Fibroblast of mammary gland (primary cell): ENCODE data around the gene RPL37A.
"Not testable (repeated sequence)": the region's sequence is repeated elsewhere in the genome, so short reads cannot be mapped to it uniquely, and the experiment has no call there.

ENCODE experiments used
- DNase-seq: peaks from one replicate; pipeline ENCODE4 v3.0.0-alpha.2; 2010; ENCODE audit warnings: low read depth
- H3K4me3 ChIP-seq: 2 replicates; pipeline ENCODE4 v1.5.1; 2011; ENCODE audit warnings: low read depth, mild to moderate bottlenecking, low read length, moderate library complexity; ENCODE audit not compliant: control insufficient read depth
- TF ChIP-seq, protein P1 (sequence below): conservative IDR thresholded peaks from 2 replicates; pipeline ENCODE4 v1.5.1; 2011; ENCODE audit warnings: low read depth, low read length, inconsistent platforms; ENCODE audit not compliant: control insufficient read depth, insufficient read depth

The RPL37A gene

DNA sequence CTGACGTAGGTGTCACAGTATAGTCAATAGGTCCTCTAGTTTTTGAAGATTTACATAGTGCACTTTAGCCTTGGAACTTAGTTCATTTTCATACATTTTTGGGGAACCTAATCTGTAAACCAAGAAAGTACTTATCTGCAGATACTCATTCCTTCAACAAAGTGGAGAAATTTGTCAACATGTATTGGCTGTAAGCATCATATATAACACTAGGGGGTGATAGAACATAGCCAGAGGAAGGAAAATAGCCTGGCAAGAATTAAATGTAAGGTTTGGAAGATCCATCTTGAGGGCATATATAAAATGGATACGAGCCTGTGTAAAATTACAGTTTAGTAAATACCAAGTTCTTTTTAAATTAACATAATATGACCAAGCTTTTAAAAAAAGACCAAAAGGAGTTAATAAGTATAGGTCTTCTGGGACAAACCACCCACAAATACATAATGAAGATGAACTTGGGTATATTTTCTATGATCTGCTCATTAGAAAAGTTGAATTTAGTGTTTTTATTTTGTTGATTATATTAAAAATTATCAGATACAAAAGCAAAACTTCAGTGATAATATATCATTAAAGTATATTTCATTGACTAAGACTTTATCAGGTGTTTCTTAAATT is 18.2 kb downstream of the RPL37A start:
- TF ChIP-seq, protein P1, sequence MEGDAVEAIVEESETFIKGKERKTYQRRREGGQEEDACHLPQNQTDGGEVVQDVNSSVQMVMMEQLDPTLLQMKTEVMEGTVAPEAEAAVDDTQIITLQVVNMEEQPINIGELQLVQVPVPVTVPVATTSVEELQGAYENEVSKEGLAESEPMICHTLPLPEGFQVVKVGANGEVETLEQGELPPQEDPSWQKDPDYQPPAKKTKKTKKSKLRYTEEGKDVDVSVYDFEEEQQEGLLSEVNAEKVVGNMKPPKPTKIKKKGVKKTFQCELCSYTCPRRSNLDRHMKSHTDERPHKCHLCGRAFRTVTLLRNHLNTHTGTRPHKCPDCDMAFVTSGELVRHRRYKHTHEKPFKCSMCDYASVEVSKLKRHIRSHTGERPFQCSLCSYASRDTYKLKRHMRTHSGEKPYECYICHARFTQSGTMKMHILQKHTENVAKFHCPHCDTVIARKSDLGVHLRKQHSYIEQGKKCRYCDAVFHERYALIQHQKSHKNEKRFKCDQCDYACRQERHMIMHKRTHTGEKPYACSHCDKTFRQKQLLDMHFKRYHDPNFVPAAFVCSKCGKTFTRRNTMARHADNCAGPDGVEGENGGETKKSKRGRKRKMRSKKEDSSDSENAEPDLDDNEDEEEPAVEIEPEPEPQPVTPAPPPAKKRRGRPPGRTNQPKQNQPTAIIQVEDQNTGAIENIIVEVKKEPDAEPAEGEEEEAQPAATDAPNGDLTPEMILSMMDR: peak; percentile 82
- peak; percentile 58 for DNase-seq
- H3K4me3 ChIP-seq: no peak overlapping the region

DNA sequence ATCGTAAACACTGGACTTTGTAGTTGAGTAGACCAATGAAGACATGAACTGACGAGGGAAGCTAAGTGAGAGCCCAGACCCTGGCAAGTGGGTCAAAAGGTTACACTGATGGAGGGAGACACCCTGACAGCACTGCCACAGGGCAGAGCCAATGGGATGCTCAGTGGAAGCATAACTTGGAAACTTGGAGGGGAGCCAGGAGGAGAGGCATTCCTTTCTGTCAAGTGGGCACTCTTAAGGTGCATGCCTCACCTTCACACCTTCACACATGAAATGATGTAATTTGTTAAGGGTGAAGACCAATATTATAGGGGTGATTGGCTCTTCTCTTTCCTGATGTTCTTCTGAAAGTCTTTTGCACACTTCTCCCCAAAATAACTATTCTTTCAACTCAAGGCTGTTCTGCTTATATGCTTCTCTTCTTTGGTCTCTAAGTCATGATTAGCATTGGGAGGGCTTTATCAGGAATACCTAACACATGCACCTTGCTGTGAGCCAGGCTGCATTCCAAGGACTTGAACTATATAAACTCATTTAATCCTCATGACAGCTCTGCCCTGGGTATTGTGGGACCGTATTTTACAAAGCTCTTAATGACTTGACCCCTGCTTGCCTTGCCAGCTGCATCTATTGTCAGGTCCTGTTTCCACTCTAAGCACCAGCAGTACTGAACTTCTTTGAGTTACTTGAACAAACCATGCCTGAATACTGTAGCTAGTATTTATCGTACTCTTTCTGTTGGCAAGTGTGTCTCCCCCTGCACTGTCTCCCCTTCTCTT is 19.0 kb downstream of the RPL37A start:
- no peak for DNase-seq
- TF ChIP-seq, protein P1: no peak

DNA sequence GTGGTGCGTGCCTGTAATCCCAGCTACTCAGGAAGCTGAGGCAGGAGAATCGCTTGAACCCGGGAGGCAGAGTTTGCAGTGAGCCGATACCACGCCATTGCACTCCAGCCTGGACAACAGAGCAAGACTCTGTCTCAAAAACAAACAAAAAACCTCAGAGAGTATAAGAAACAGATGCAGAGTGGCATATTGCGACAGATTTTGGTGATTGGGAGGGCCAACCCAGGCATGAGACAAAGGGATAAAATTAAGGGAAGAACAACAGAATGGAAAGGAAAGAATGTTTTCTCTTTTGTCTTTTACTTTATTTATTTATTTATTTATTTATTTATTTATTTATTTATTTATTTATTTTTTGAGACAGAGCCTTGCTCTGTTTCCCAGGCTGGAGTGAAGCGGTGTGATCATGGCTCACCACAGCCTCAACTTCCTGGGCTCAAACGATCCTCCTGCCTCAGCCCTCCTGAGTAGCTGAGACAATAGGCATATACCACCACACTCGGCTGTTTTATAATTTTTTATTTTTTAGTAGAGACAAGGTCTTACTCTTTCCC is 20.0 kb downstream of the RPL37A start:
- not testable (repeated sequence) for H3K4me3 ChIP-seq, DNase-seq

More for the DNA sequence above, 19.0 kb downstream of the RPL37A start:
- no peak overlapping the region for H3K4me3 ChIP-seq

DNA sequence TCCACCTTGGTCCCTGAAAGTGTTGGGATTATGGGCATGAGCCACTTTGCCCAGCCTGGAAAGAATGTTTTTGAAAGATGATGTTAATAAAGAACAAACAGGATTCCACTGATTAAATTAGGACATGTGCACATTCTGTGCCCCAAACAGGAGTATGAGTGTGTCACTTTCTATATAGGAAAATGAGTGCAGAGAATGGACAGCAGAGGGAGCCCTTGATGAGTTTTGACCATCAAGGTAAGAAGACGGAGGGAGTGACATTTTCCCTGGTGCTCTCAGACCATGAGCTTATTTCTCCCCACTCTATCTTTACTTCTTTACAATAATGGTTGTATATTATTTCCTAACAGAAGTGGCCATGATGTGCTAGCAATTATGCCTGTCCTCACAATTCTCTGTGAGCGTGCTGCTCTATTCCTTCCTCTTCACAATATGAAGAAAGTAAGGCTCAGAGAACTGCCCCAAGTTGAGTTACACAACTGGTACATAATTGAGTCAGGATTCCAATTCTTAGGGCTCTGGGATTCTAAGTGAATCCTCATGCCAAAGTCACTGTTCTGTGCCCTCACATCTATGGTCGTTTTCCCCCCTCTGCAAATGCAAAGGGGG is 20.6 kb downstream of the RPL37A start:
- peak; percentile 88 for DNase-seq
- TF ChIP-seq, protein P1: peak; percentile 82
- H3K4me3 ChIP-seq: no peak overlapping the region

DNA sequence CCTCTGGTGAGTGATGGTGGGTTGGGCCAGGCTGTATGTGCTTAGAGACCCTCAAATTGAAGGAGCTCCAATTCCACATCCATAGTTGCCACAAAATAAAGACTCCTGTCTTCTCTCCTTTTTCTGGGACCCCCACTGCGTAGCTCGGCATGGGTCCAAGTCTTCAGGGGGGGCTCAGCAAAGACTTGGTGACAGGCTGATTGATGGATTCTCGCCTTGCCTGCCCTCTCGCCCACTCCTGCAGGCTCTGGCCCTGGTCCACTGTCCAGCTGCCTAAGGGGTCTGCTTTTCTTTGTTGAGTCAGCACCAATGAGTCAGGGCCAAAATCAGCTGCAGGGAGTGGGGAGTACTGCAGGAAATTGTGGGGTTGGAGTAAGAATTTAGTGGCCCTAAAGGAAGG is 21.5 kb downstream of the RPL37A start:
- TF ChIP-seq, protein P1: no peak
- DNase-seq: peak; percentile 80
- no peak overlapping the region for H3K4me3 ChIP-seq

DNA sequence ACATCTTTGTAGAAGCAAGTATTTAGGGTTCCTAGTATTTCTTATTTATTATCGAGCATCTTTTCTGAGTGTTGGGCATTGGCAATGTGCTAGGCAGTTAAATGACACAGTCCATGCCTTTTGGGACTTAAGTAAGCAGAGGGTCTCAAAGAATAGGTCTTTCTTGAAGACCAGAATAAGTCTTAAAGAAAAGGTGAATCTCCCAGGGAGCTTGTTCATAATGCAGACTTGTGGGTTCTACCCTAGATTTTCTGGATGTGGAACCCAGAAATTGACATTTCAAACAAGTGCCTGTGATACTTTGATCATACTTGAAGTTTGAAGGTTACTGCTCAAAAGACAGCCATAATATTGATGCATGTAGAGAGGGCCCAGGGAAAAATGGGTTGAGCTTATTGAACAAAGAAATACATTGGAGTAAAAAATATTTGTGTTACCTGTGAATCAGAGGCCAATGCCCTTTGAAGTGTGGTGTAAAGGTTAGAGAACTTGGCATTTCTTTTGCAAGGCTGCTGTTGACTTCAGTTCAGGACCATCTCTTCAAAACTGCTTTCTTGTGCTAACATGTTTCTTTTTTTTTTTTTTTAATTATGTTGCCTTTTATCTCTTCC is 24.4 kb downstream of the RPL37A start:
- DNase-seq: no peak
- TF ChIP-seq, protein P1: no peak
- H3K4me3 ChIP-seq: no peak overlapping the region

DNA sequence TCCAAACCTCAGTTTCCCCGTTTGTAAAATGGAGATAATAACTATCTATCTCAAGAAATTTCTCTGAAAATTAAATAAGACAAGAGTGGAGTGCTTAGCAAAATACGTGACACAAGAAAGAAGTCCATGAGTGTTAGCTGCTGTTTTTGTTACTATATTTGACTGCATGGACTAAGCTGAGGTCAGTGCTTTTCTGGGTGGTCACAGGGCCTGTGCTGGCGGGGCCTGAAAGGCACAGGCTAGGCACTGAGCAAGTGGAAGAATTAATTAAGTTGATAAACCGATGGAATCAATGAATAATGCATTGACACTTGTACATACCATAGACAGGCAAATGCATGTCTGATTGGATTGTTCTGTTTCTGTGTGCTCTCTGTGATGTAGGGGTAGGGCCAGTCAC is 27.3 kb downstream of the RPL37A start:
- no peak overlapping the region for H3K4me3 ChIP-seq

More for the DNA sequence above, 27.3 kb downstream of the RPL37A start:
- TF ChIP-seq, protein P1: no peak
- no peak for DNase-seq
